ENCODE results near the gene PTPRD.

GRCh38 chr9:9045072-9045471, 1567.7 kb downstream of the PTPRD start:
- TF ChIP-seq CTCF (conservative IDR thresholded peaks at IDR 0.05; ENCODE audit: low read length) (no peak), EZH2phosphoT487 (IDR thresholded peaks at IDR 0.05; ENCODE audit: borderline replicate concordance) (no peak)

Measured in Loucy (cell line).